K562 (cell line): ENCODE data around the gene SNX3. TPM values are rescaled to one million over a fixed set of nuclear protein-coding genes. Genes with fewer than 3 reads are reported as not detected.
A peak's percentile ranks its signal among the peaks of the same experiment; 100 is the strongest.

Experiments used
- FOS ChIP-seq: IDR thresholded peaks from 3 replicates; pipeline ENCODE4 v1.6.1; 2011; ENCODE audit not compliant: insufficient read length; ENCODE audit errors: extremely low read depth
- HEY1 ChIP-seq: fragments of 250-450 bp; sonication (Bioruptor Pico); IDR thresholded peaks from 2 replicates; pipeline ENCODE4 v1.5.0; 2020; ENCODE audit warnings: mild to moderate bottlenecking, moderate library complexity, borderline replicate concordance
- NR2C1 ChIP-seq, 2 experiments: fragments of 450-650 bp; IDR thresholded peaks; 2 replicates each; pipeline ENCODE4 v1.6.1; 2017; ENCODE audit warnings: mild to moderate bottlenecking in 2 of 2, antibody characterized with exemption in 1 of 2, inconsistent platforms in 1 of 2, missing compliant biosample characterization in 1 of 2, missing genetic modification characterization in 1 of 2
- PTBP1 ChIP-seq: fragments of 200-400 bp; formaldehyde crosslinking; IDR thresholded peaks from 2 replicates; pipeline ENCODE4 v1.6.1; 2017; ENCODE audit warnings: low read depth, low read length
- PYGO2 ChIP-seq: fragments of 450-650 bp; IDR thresholded peaks from 2 replicates; pipeline ENCODE4 v1.6.1; 2016; ENCODE audit warnings: mild to moderate bottlenecking, missing genetic modification characterization, moderate library complexity, missing compliant biosample characterization
- RBM22 ChIP-seq: fragments of 200-400 bp; formaldehyde crosslinking; IDR thresholded peaks from 2 replicates; pipeline ENCODE4 v1.6.1; 2018; ENCODE audit warnings: low read length, low read depth; ENCODE audit not compliant: poor library complexity, severe bottlenecking
- RBM25 ChIP-seq: fragments of 200-400 bp; formaldehyde crosslinking; IDR thresholded peaks from 2 replicates; pipeline ENCODE4 v1.6.1; 2018; ENCODE audit warnings: low read length, low read depth, moderate library complexity; ENCODE audit not compliant: severe bottlenecking
- WHSC1 ChIP-seq: IDR thresholded peaks from one replicate; pipeline ENCODE4 v1.6.1; 2012; ENCODE audit warnings: low read length, control low read depth, inconsistent platforms
- ZNF121 ChIP-seq: sonication (generic); formaldehyde crosslinking; conservative IDR thresholded peaks from 2 replicates; pipeline ENCODE4 v1.8.0; 2022; ENCODE audit warnings: missing genetic modification reagents
- ZNF561 ChIP-seq: fragments of 450-650 bp; formaldehyde crosslinking; conservative IDR thresholded peaks from 2 replicates; pipeline ENCODE4 v1.4.0; 2020; ENCODE audit warnings: mild to moderate bottlenecking, moderate library complexity
- ZNF57 ChIP-seq: fragments of 450-650 bp; formaldehyde crosslinking; IDR thresholded peaks from 2 replicates; pipeline ENCODE4 v1.4.0; 2020; ENCODE audit warnings: mild to moderate bottlenecking, moderate library complexity
- ZSCAN29 ChIP-seq: fragments of 450-650 bp; IDR thresholded peaks from 2 replicates; pipeline ENCODE4 v1.6.1; 2017
- polyA plus RNA-seq, 8 experiments: library from polyadenylated mRNA; depleted of rRNA in 4 of 8; stranded (reverse) in 5 of 8; unstranded in 3 of 8; fragments of >200 nt; fragmentation: Nextera tagmentation in 2 of 8; fragmentation: Illumina TruSeq in 1 of 8; extraction: Ambion mirVana in 2 of 8; extraction: Trizol in 1 of 8; gene quantifications; 2 replicates each; pipeline versions ENCODE4 v1.2.1 to v1.2.3, GENCODE V29; 2011 to 2014; ENCODE audit warnings: inconsistent platforms in 1 of 8, missing spikeins in 1 of 8
- total RNA-seq, 7 experiments: library from RNA; depleted of rRNA in 6 of 7; stranded (reverse); fragments of >200 nt in 6 of 7; fragmentation: Illumina TruSeq in 2 of 7; extraction: Trizol in 2 of 7; gene quantifications; 2 replicates each; pipeline versions ENCODE4 v1.2.1 to v1.2.3, GENCODE V29; 2011 to 2021; ENCODE audit warnings: low replicate concordance in 1 of 7
- TF ChIP-seq, protein P1 (sequence below), 3 experiments: fragments of 200-800 bp in 1 of 3; sonication (Bioruptor generic) in 1 of 3; sonication (generic) in 1 of 3; formaldehyde crosslinking in 1 of 3; IDR thresholded peaks; 2 replicates each; pipeline versions ENCODE4 v1.6.1 to v1.8.0; 2016 to 2022; ENCODE audit warnings: mild to moderate bottlenecking in 2 of 3, missing compliant biosample characterization in 2 of 3, missing genetic modification characterization in 2 of 3, missing genetic modification reagents in 1 of 3
- TF ChIP-seq, protein P2 (sequence below): fragments of 450-650 bp; IDR thresholded peaks from 2 replicates; pipeline ENCODE4 v1.6.1; 2018; ENCODE audit not compliant: partially characterized antibody
- TF ChIP-seq, protein P3 (sequence below), 2 experiments: fragments of 450-650 bp; IDR thresholded peaks; 2 replicates each; pipeline ENCODE4 v1.6.1; 2018; ENCODE audit warnings: mild to moderate bottlenecking in 2 of 2, low read depth in 1 of 2; ENCODE audit not compliant: partially characterized antibody in 2 of 2

The SNX3 gene
- total and polyA plus RNA-seq, 9 of the 15 experiments (the other 6 are each of a cell fraction or from before 2014, with no cell fraction given) = 48.9 to 410 (median 159) TPM

DNA sequence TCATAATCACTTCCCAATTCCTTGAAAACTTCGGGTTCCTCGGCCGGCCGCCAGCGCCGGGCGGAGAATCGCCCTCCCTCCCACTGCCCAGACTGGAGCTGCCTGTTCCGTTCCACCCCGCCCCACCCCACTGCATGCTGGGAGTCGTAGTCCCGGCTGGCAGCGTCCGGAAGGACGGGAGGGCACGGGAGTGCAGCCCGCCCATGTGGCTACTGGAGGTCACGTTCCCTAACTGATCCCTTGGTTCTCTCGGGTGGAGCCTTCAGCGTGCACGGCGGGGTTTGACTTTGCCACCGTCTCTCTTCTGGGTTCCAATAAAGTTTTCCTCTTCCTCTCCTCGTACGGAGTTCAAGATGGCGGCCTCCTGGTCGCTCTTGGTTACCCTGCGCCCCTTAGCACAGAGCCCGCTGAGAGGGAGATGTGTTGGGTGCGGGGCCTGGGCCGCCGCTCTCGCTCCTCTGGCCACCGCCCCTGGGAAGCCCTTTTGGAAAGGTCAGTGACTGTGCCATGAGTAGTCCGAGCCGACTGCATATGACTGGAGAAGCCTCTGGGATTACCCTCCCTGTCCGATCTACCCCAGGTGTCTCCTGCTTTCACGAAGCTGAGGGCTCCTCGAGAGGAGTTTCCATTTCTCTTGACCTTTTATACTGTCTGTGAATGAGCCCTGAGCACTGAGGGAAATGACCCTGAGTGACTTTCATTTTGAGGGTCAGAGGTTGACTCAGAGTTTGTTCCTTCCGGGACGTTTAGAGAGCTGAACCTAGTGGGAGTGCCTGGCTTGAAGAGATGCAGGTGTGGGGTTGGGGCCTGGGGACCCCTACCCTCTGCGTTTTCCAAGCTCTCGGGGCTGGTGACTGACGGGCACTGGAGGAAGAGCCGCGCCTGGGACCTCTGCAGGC is 34.1 kb upstream of the SNX3 start, which contains the start of gene AFG1L (continued):
- TF ChIP-seq FOS = no peak
- TF ChIP-seq ZNF57 = no peak
- no peak for TF ChIP-seq RBM25
- peak; percentile 95 for TF ChIP-seq NR2C1 (IDR thresholded peaks at IDR 0.05)
- TF ChIP-seq NR2C1 (tag; IDR thresholded peaks at IDR 0.05) = peak; percentile 96
- TF ChIP-seq ZNF121 = no peak
- TF ChIP-seq, protein P1, sequence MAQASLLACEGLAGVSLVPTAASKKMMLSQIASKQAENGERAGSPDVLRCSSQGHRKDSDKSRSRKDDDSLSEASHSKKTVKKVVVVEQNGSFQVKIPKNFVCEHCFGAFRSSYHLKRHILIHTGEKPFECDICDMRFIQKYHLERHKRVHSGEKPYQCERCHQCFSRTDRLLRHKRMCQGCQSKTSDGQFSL (CRISPR knock-in tag; IDR thresholded peaks at IDR 0.05) = no peak
- TF ChIP-seq, protein P1 (tag; IDR thresholded peaks at IDR 0.05) = 0 out of 4 replicates have a peak, but pooled peaks of 1 of the 2 experiments have one; percentile 10
- no peak for TF ChIP-seq ZSCAN29
- TF ChIP-seq PTBP1 = 0 out of 2 replicates have a peak, but pooled peaks have one; percentile 36
- no peak for TF ChIP-seq RBM22
- TF ChIP-seq PYGO2 (tag) = no peak
- TF ChIP-seq WHSC1 = no peak
- TF ChIP-seq ZNF561 = no peak
- no peak for TF ChIP-seq HEY1 (CRISPR knock-in tag)
- TF ChIP-seq, protein P2, sequence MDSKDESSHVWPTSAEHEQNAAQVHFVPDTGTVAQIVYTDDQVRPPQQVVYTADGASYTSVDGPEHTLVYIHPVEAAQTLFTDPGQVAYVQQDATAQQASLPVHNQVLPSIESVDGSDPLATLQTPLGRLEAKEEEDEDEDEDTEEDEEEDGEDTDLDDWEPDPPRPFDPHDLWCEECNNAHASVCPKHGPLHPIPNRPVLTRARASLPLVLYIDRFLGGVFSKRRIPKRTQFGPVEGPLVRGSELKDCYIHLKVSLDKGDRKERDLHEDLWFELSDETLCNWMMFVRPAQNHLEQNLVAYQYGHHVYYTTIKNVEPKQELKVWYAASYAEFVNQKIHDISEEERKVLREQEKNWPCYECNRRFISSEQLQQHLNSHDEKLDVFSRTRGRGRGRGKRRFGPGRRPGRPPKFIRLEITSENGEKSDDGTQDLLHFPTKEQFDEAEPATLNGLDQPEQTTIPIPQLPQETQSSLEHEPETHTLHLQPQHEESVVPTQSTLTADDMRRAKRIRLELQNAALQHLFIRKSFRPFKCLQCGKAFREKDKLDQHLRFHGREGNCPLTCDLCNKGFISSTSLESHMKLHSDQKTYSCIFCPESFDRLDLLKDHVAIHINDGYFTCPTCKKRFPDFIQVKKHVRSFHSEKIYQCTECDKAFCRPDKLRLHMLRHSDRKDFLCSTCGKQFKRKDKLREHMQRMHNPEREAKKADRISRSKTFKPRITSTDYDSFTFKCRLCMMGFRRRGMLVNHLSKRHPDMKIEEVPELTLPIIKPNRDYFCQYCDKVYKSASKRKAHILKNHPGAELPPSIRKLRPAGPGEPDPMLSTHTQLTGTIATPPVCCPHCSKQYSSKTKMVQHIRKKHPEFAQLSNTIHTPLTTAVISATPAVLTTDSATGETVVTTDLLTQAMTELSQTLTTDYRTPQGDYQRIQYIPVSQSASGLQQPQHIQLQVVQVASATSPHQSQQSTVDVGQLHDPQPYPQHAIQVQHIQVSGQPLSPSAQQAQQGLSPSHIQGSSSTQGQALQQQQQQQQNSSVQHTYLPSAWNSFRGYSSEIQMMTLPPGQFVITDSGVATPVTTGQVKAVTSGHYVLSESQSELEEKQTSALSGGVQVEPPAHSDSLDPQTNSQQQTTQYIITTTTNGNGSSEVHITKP = peak; percentile 94
- TF ChIP-seq, protein P3, sequence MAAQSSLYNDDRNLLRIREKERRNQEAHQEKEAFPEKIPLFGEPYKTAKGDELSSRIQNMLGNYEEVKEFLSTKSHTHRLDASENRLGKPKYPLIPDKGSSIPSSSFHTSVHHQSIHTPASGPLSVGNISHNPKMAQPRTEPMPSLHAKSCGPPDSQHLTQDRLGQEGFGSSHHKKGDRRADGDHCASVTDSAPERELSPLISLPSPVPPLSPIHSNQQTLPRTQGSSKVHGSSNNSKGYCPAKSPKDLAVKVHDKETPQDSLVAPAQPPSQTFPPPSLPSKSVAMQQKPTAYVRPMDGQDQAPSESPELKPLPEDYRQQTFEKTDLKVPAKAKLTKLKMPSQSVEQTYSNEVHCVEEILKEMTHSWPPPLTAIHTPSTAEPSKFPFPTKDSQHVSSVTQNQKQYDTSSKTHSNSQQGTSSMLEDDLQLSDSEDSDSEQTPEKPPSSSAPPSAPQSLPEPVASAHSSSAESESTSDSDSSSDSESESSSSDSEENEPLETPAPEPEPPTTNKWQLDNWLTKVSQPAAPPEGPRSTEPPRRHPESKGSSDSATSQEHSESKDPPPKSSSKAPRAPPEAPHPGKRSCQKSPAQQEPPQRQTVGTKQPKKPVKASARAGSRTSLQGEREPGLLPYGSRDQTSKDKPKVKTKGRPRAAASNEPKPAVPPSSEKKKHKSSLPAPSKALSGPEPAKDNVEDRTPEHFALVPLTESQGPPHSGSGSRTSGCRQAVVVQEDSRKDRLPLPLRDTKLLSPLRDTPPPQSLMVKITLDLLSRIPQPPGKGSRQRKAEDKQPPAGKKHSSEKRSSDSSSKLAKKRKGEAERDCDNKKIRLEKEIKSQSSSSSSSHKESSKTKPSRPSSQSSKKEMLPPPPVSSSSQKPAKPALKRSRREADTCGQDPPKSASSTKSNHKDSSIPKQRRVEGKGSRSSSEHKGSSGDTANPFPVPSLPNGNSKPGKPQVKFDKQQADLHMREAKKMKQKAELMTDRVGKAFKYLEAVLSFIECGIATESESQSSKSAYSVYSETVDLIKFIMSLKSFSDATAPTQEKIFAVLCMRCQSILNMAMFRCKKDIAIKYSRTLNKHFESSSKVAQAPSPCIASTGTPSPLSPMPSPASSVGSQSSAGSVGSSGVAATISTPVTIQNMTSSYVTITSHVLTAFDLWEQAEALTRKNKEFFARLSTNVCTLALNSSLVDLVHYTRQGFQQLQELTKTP (IDR thresholded peaks at IDR 0.05; ENCODE audit: low read depth in 1 of 2, partially characterized antibody in 2 of 2) = peak in 1 of 2 experiments; percentile 89
